HuH-7 (cell line): ENCODE measurements around the gene XIRP2.

Experiments used
- DNase-seq: peaks from one replicate; pipeline ENCODE4 v3.0.0; 2011; ENCODE audit warnings: low spot score

Gene XIRP2, protein sequence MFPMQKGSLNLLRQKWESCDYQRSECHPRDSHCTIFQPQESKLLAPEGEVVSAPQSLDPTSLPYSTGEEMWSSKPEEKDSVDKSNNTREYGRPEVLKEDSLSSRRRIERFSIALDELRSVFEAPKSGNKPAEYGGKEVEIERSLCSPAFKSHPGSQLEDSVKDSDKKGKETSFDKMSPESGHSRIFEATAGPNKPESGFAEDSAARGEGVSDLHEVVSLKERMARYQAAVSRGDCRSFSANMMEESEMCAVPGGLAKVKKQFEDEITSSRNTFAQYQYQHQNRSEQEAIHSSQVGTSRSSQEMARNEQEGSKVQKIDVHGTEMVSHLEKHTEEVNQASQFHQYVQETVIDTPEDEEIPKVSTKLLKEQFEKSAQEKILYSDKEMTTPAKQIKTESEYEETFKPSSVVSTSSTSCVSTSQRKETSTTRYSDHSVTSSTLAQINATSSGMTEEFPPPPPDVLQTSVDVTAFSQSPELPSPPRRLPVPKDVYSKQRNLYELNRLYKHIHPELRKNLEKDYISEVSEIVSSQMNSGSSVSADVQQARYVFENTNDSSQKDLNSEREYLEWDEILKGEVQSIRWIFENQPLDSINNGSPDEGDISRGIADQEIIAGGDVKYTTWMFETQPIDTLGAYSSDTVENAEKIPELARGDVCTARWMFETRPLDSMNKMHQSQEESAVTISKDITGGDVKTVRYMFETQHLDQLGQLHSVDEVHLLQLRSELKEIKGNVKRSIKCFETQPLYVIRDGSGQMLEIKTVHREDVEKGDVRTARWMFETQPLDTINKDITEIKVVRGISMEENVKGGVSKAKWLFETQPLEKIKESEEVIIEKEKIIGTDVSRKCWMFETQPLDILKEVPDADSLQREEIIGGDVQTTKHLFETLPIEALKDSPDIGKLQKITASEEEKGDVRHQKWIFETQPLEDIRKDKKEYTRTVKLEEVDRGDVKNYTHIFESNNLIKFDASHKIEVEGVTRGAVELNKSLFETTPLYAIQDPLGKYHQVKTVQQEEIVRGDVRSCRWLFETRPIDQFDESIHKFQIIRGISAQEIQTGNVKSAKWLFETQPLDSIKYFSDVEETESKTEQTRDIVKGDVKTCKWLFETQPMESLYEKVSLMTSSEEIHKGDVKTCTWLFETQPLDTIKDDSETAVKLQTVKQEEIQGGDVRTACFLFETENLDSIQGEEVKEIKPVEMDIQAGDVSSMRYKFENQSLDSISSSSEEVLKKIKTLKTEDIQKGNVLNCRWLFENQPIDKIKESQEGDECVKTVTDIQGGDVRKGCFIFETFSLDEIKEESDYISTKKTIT (N-terminal part only)

GRCh38 chr2:166888180-166888579 lies at the start of gene XIRP2:
Gene XIRP2 (plus strand): TSS chr2:166888480. CDS start chr2:166903483, 15,003 bp downstream.
- DNase-seq = no peak

- no peak for DNase-seq
These were observed 47.1 kb upstream of the XIRP2 start for GRCh38 chr2:166841152-166841551.

- no peak for DNase-seq
These were observed 46.6 kb upstream of the XIRP2 start for GRCh38 chr2:166841679-166842078.

DNA sequence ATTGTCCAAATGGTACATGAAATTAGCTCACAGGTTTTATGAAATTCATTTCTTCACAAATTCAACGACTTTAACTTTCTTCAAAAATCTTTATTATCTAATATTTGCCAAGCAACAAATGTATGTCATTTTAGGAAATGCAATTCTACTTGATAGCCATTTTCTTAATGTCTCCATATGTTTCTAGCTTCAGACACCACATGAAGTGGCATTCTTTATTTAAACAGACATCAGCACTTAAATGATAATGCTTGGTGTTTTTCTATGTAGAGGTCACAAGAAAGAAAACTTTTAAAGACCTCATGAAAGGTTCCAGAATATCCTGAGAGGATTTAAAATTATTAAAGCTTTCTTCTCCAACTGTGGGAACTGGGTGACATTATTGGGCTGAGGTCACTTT lies 44.2 kb upstream of the XIRP2 start:
- DNase-seq = no peak

DNA sequence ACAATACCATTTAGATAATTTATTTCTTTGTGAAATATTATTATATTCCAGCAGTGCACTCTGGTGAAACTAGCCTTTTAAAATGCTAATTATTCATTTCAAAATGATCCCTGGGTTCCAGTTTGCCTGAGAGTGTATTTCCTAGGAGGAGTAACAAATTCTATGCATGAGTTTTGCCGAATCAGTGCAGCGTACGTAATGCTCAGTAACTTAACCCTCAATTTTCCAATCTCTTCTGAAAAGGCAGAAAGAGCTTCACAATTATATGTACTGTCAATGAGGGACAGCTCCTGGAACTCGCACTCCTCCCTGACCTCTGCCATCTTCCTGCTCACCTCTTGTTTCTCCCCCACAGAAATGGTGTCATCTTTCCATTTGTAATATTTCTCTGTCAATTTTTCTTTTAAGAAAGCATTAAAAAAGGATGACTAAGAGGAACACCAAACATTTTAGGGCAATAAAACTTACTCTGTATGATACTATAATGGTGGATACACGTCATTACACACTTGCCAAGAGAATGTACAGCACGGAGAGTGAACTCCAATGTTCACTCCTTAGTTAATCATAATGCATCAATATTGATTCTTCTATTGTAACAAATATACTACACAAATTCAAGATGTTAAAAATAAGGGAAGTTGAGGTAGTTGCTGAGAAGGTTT lies 25.7 kb upstream of the XIRP2 start:
- DNase-seq = no peak

- DNase-seq = no peak
These were observed 20.3 kb upstream of the XIRP2 start for GRCh38 chr2:166867874-166868514.

GRCh38 chr2:166870346-166870745 lies 17.9 kb upstream of the XIRP2 start:
- no peak for DNase-seq

GRCh38 chr2:166881177-166881576 lies 7.1 kb upstream of the XIRP2 start:
- no peak for DNase-seq

- DNase-seq = no peak
These were observed 5.4 kb upstream of the XIRP2 start for GRCh38 chr2:166882851-166883250.

DNA sequence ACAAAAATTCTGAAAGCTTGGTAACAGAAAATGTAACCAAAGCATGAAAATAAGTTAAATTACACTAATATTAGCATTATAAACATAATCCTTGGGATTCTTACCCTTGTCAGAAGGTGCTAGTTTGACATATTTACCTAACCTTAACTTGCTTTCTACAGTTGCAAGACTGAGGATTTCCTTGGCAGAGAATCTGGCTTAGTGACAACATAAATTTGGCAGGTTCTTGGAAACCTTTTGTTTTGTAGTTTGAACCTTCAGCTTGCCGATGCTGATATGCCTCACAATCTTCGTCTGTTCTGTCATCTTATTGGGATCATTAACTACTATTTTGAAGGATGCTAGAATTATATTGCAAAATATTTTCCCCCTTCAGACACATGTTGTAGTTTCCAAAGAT lies 3.4 kb downstream of the XIRP2 start:
- no peak for DNase-seq

DNA sequence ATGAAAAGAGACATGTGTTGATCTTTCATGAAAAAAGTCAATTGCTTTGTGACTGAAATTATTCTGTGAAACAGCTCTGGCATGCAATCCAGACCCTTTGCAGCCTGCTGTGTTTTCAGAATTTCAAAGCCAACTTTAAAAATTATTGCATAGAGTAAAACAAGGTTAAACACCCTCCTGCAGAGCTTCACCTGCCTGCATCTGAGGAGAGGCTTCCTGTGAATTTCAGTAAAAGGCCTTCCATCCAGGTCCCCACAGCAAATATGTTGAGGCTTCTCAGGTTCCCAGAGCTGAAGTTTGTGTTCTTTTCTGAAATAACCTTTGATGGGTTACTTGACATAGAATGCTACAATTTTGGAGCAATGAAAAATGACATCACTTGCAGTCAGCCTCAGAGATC lies 4.1 kb downstream of the XIRP2 start:
- no peak for DNase-seq

DNA sequence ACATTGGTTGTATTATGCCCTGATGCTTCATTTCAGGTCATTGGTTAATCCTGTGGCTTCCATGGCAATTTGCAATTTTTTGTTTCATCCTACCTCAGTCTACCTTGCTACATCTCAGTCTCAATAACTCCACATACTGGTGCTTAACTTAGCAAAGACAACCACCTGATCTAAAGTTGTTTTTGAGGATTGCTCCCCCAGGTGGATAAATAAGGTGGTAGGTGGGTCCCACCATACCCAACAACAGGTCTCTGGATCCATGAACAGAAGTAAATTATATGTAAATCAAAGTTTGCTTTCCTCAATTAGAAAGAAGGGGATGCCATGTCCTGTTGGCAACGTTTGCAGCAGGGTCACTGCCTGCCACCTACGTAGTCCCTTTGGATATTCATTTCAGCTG lies 7.0 kb downstream of the XIRP2 start:
- no peak for DNase-seq

DNA sequence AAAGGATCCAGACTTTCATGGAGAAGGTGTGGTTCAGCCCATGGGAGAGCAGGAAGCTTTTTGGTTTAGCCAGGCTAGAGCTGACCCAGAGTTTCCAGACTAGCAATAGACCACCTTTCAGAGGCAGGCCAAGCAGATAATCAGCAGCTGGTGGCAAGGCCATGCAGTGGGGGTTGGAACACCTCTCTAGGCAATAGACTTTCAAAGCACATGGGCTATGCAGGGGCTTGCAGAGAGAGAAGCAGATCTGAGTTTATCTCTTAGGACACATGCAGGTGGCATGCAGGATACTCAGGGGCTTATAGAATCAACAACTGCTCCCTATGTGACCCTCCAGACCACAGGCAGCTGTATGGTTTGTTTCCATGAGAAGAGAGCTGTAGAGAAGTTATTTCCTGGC lies 9.4 kb downstream of the XIRP2 start:
- DNase-seq = no peak

- DNase-seq = no peak
These were observed 11.4 kb downstream of the XIRP2 start for GRCh38 chr2:166899676-166900075.

DNA sequence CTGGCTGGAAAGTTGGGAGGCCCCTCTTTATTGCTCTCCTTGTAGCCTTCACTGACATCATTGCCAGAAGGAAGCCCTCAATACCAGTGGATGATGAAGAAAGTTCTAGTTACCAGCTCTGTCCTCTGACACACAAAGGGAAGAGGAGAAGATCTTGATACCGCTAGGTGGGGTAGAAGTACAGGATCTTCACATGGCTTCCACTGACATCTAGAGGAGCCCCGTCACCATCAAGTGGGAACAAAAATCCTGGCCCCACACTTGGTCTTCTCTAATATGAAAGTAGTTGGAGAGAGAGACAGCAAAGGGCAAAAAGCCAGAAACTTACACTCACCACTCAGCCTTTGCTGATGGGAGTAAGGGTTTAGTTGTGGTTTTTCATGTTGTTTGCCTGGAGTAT lies 12.4 kb downstream of the XIRP2 start:
- DNase-seq = peak; percentile 28

DNA sequence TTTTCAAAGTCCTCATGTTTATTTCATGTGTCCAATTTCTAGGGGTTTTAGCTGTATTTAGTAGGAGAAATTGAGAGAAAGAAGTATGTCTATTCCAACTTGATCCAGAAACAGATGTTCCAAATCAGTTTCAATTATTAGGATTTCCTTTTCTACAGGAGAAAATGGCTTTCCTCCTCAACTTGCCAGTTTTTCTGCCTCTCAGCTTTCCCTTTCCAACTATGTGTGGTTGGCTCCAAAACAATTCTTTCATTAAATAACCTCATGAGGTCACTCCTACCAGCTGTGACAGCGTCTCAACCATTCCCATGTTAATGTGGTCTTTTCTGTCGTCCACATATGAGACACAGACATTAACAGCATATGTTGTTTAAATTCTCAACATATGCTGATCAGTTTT lies 13.1 kb downstream of the XIRP2 start:
- no peak for DNase-seq

GRCh38 chr2:166916987-166917386 lies 28.7 kb downstream of the XIRP2 start:
- no peak for DNase-seq

GRCh38 chr2:166917415-166917814 lies 29.1 kb downstream of the XIRP2 start:
- peak; percentile 18 for DNase-seq

DNA sequence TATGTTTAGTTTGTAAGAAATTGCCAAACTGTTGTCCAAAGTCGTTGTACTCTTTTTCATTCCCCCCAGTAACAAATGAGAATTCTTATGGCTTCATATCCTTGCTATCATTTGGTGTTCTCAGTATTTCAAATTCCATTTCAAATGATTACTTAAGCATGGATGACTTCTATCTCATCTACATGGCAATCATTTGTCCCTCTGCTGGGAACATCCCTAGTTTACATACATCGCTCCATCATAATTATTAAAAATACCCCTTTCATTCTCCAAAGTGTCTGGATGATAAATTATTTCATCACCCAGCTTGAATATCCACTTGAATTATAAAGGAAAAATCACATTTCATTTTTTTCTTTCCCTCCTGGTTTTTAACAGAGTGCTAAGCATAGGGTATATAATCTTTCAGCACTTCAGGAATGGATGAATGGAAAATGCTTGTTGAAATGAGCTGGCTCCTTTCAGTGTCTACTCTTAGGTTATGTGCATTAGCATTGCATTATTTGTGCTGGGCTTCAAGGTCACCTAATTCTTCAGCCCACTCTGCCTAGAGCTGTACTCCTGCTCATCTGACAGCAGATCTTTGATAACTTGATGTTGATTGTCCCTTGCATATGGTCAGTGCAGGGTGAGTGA lies 33.1 kb downstream of the XIRP2 start:
- DNase-seq = no peak

DNA sequence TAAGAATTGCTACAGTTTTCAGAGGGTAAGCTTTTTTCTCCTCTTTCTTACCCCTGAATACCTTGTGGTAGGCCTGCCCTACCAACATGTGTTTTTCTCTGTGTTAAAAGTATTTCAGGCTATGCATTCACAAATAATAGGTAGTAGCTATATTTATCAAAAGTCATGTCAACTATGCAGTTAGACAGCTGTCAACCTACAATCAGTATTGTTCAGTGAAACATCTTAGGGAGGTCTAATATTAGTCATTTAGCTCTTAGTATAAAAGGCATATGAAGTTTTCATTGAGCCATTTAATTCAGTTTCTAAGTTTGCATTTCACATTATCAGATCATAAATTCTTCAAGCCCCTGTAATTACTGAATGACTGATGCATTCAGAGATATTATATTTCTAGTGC lies 36.7 kb downstream of the XIRP2 start:
- DNase-seq = no peak

GRCh38 chr2:166926657-166927056 lies 38.4 kb downstream of the XIRP2 start:
- no peak for DNase-seq
